Mesenchymal stem cell (in vitro differentiated cells and primary cell): Measurements from ENCODE around the gene PSMG4.

Experiments
- DNase-seq: peaks from one replicate; pipeline ENCODE4 v3.0.0-alpha.2; 2013
- H2AFZ ChIP-seq: one replicate; pipeline ENCODE4 v1.6.1; 2013; ENCODE audit warnings: low read depth, mild to moderate bottlenecking, control low read depth, inconsistent platforms, low read length, moderate library complexity
- H2AK5ac ChIP-seq: 2 replicates; pipeline ENCODE4 v1.6.1; 2013; ENCODE audit warnings: low read length, moderate library complexity, mild to moderate bottlenecking, inconsistent platforms; ENCODE audit not compliant: severe bottlenecking
- H2BK120ac ChIP-seq: one replicate; pipeline ENCODE4 v1.6.1; 2013; ENCODE audit warnings: low read depth, mild to moderate bottlenecking, inconsistent platforms, low read length, moderate library complexity
- H2BK12ac ChIP-seq, 2 experiments: one replicate each; pipeline ENCODE4 v1.6.1; 2013; ENCODE audit warnings: inconsistent platforms in 2 of 2, low read length in 2 of 2, mild to moderate bottlenecking in 2 of 2, moderate library complexity in 2 of 2, control low read depth in 1 of 2
- H2BK15ac ChIP-seq: one replicate; pipeline ENCODE4 v1.6.1; 2013; ENCODE audit warnings: mild to moderate bottlenecking, low read depth, inconsistent platforms; ENCODE audit not compliant: poor library complexity, severe bottlenecking
- H2BK5ac ChIP-seq: 2 replicates; pipeline ENCODE4 v1.6.1; 2013; ENCODE audit warnings: low read depth, mild to moderate bottlenecking, low read length, control low read depth, inconsistent platforms; ENCODE audit not compliant: poor library complexity, severe bottlenecking
- H3K14ac ChIP-seq, 2 experiments: one replicate each; pipeline ENCODE4 v1.6.1; 2013; ENCODE audit warnings: inconsistent platforms in 2 of 2, low read length in 2 of 2, control low read depth in 1 of 2, mild to moderate bottlenecking in 1 of 2, moderate library complexity in 1 of 2
- H3K18ac ChIP-seq, 2 experiments: one replicate each; pipeline ENCODE4 v1.6.1; 2013; ENCODE audit warnings: inconsistent platforms in 2 of 2, low read length in 2 of 2, control low read depth in 1 of 2, low read depth in 1 of 2, mild to moderate bottlenecking in 1 of 2
- H3K23ac ChIP-seq, 2 experiments: one replicate each; pipeline ENCODE4 v1.6.1; 2013; ENCODE audit warnings: inconsistent platforms in 2 of 2, low read length in 2 of 2, mild to moderate bottlenecking in 2 of 2, moderate library complexity in 2 of 2, control low read depth in 1 of 2
- H3K27ac ChIP-seq: 2 replicates; pipeline ENCODE4 v1.5.1; 2013; ENCODE audit warnings: mild to moderate bottlenecking, moderate library complexity, low read length, control low read depth, inconsistent platforms; ENCODE audit not compliant: poor library complexity, severe bottlenecking
- H3K27me3 ChIP-seq, 2 experiments: 2 replicates each; pipeline versions ENCODE4 v1.6.1 to v1.7.0; 2013; ENCODE audit warnings: low read length in 2 of 2, mild to moderate bottlenecking in 2 of 2, moderate library complexity in 2 of 2, control low read depth in 1 of 2, inconsistent platforms in 1 of 2; ENCODE audit not compliant: control insufficient read depth in 1 of 2, insufficient read depth in 1 of 2
- H3K36me3 ChIP-seq, 2 experiments: 2 replicates each; pipeline versions ENCODE4 v1.6.1 to v1.7.0; 2013; ENCODE audit warnings: low read length in 2 of 2, control low read depth in 1 of 2, inconsistent platforms in 1 of 2, low read depth in 1 of 2, mild to moderate bottlenecking in 1 of 2; ENCODE audit not compliant: insufficient read depth in 2 of 2, control insufficient read depth in 1 of 2
- H3K4ac ChIP-seq, 2 experiments: one replicate each; pipeline ENCODE4 v1.6.1; 2013; ENCODE audit warnings: inconsistent platforms in 2 of 2, low read length in 2 of 2, mild to moderate bottlenecking in 2 of 2, moderate library complexity in 2 of 2, control low read depth in 1 of 2, low read depth in 1 of 2
- H3K4me1 ChIP-seq: 2 replicates; pipeline ENCODE4 v1.6.1; 2013; ENCODE audit warnings: low read depth, low read length, control low read depth; ENCODE audit not compliant: control insufficient read depth, insufficient read depth
- H3K4me2 ChIP-seq: 2 replicates; pipeline ENCODE4 v1.6.1; 2013; ENCODE audit warnings: low read length, mild to moderate bottlenecking, inconsistent platforms; ENCODE audit not compliant: poor library complexity, severe bottlenecking
- H3K4me3 ChIP-seq, 2 experiments: 2 replicates each; pipeline versions ENCODE4 v1.5.1 to v1.7.0; 2013; ENCODE audit warnings: low read length in 2 of 2, mild to moderate bottlenecking in 2 of 2, control low read depth in 1 of 2, low read depth in 1 of 2; ENCODE audit not compliant: insufficient read depth in 1 of 2
- H3K79me1 ChIP-seq: replicated peaks from 2 replicates; pipeline ENCODE4 v1.6.1; 2013; ENCODE audit warnings: mild to moderate bottlenecking, control low read depth, low read length, inconsistent platforms; ENCODE audit not compliant: poor library complexity, severe bottlenecking
- H3K9ac ChIP-seq: 2 replicates; pipeline ENCODE4 v1.7.0; 2013; ENCODE audit warnings: mild to moderate bottlenecking, low read length, moderate library complexity
- H3K9me3 ChIP-seq: 2 replicates; pipeline ENCODE4 v1.7.0; 2013; ENCODE audit warnings: mild to moderate bottlenecking, low read length; ENCODE audit not compliant: control insufficient read depth
- H4K8ac ChIP-seq: one replicate; pipeline ENCODE4 v1.6.1; 2013; ENCODE audit warnings: inconsistent platforms, mild to moderate bottlenecking, low read length, moderate library complexity
- H4K91ac ChIP-seq: one replicate; pipeline ENCODE4 v1.6.1; 2013; ENCODE audit warnings: mild to moderate bottlenecking, low read length, inconsistent platforms
- WGBS: methylation state at CpG from one replicate; pipeline ENCODE4 v1.1.7; 2013; ENCODE audit warnings: mixed read lengths; 5-methylcytosine and 5-hydroxymethylcytosine counted together

PSMG4 gene

GRCh38 chr6:3273707-3274521, 15.2 kb downstream of the PSMG4 start:
- H2AK5ac ChIP-seq: no peak overlapping the region
- H2BK15ac ChIP-seq: no peak overlapping the region
- 97% methylated on average over 9 of the region's 9 CpGs for WGBS
- H3K27me3 ChIP-seq: no peaks in the 10 kb centered on the region
- H3K9ac ChIP-seq: no peak overlapping the region
- no peak overlapping the region for H2BK12ac ChIP-seq
- no peak overlapping the region for H2BK120ac ChIP-seq
- H4K91ac ChIP-seq: no peak overlapping the region
- H3K79me1 ChIP-seq: peaks cover 40% of the 10 kb centered on the region
- H3K27ac ChIP-seq: no peak overlapping the region
- H2AFZ ChIP-seq: no peak overlapping the region
- no peak overlapping the region for H3K23ac ChIP-seq
- H3K18ac ChIP-seq: no peak overlapping the region
- no peak overlapping the region for H4K8ac ChIP-seq
- no peak overlapping the region for H3K4ac ChIP-seq
- H3K9me3 ChIP-seq: no peaks in the 10 kb centered on the region
- H3K36me3 ChIP-seq: peaks cover 42 to 89% of the 10 kb centered on the region in 2 experiments
- no peak for DNase-seq
- H3K4me1 ChIP-seq: peaks cover 4% of the 10 kb centered on the region
- no peak overlapping the region for H3K4me3 ChIP-seq
- H3K4me2 ChIP-seq: no peak overlapping the region
- no peak overlapping the region for H2BK5ac ChIP-seq
- H3K14ac ChIP-seq: no peak overlapping the region

- Histone ChIP-seq H2BK120ac (no peak overlapping the region), H2AFZ (no peak overlapping the region), H2BK5ac (no peak overlapping the region), H3K4me3 (no peak overlapping the region), H3K9me3 (no peaks in the 10 kb centered on the region), H3K4ac (no peak overlapping the region), H3K79me1 (peaks cover 22% of the 10 kb centered on the region), H2BK15ac (no peak overlapping the region), H2BK12ac (no peak overlapping the region), H3K27ac (no peak overlapping the region), H3K14ac (no peak overlapping the region), H3K23ac (no peak overlapping the region), H4K91ac (no peak overlapping the region), H3K4me2 (no peak overlapping the region), H3K27me3 (no peaks in the 10 kb centered on the region), H4K8ac (no peak overlapping the region), H3K4me1 (peaks cover 10% of the 10 kb centered on the region), H2AK5ac (no peak overlapping the region), H3K18ac (no peak overlapping the region), H3K9ac (no peak overlapping the region), H3K36me3 (peaks cover 22 to 70% of the 10 kb centered on the region in 2 experiments)
- 90% methylated on average over 20 of the region's 20 CpGs for WGBS
- DNase-seq: no peak
Observed at GRCh38 chr6:3276174-3277167, 17.7 kb downstream of the PSMG4 start.

GRCh38 chr6:3277251-3277650, 18.5 kb downstream of the PSMG4 start:
- no peaks in the 10 kb centered on the region for H3K9me3 ChIP-seq

More at GRCh38 chr6:3277251-3277650, 18.5 kb downstream of the PSMG4 start:
- H3K9ac ChIP-seq: no peak overlapping the region
- no peak overlapping the region for H2AK5ac ChIP-seq
- no peak for DNase-seq
- peaks cover 13% of the 10 kb centered on the region for H3K4me1 ChIP-seq
- H3K27ac ChIP-seq: no peak overlapping the region
- H2BK12ac ChIP-seq: no peak overlapping the region
- no peak overlapping the region for H3K4ac ChIP-seq
- H4K8ac ChIP-seq: no peak overlapping the region
- no peak overlapping the region for H2BK15ac ChIP-seq
- no peak overlapping the region for H3K4me3 ChIP-seq
- no peak overlapping the region for H2BK120ac ChIP-seq
- H3K79me1 ChIP-seq: peaks cover 19% of the 10 kb centered on the region
- H3K14ac ChIP-seq: no peak overlapping the region
- peaks cover 14 to 62% of the 10 kb centered on the region in 2 experiments for H3K36me3 ChIP-seq
- no peak overlapping the region for H2BK5ac ChIP-seq
- no peak overlapping the region for H3K23ac ChIP-seq
- 90% methylated on average over 12 of the region's 12 CpGs for WGBS
- no peak overlapping the region for H3K4me2 ChIP-seq
- no peak overlapping the region for H3K18ac ChIP-seq
- no peaks in the 10 kb centered on the region for H3K27me3 ChIP-seq
- H4K91ac ChIP-seq: no peak overlapping the region
- H2AFZ ChIP-seq: no peak overlapping the region
